HG03039 (cell line): Measurements from ENCODE around the gene RAD18.

Experiments used
- ATAC-seq: cut with Tn5 transposase; IDR thresholded peaks from one replicate; pipeline ENCODE4 v1.9.1; 2021; ENCODE audit warnings: mild to moderate bottlenecking, moderate library complexity; ENCODE audit not compliant: unreplicated experiment

RAD18 gene

DNA sequence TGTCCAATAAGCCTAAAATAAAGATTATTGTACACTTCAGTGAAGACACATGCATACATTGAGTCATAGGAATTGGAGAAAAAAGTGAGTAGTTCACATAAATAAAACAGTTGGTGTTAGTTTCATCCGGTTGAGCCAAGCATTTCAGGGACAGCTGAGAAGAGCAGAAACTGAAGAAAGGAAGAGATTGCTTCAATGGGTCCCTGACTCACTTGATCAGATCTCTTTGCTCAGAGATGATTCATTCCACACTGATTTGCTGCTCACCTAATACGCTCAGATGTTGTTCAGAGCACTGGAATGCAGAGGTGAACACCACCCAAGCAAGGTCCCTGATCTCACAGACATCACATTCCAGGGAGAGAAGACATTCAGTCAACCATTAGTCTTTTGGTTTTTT lies 93.7 kb downstream of the RAD18 start:
- ATAC-seq: no peak

DNA sequence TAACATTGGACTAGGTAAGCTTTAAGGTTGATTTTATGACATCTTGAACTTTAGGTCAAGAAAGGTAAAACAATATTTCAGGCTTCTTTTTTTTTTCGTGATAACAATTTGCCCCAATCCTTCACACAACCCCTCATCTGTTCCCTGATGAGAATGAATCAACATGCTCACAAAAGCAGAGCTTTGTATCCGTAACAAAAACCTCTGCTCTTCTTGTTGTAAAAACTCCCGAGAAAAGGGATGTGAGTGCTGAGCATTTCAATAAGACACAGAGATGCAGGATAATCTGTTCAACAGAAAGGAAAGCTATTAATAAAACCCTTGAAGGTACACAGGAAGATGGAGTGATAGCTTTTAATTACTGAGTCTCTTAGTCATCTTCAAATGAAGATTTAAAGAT lies 94.3 kb downstream of the RAD18 start:
- no peak for ATAC-seq

DNA sequence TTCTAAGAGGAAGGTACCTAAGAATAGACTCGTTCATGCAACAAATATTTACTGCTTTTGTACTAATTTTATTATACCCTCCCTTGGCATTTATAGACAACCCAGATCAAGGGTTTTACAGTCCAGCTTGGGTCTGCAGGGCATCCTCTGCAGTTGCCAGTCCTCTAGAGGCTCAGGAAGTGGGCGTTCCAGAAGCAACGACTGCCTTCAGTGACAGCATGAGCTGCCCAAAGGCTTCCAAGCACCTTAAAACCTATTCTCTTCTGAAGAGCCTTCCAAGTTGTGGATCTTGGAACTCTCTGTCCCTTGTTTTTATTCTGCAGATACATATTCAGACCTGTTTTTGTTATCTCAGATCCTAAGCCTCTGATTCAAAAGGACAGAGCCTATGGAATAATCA lies 95.6 kb downstream of the RAD18 start:
- ATAC-seq: no peak

DNA sequence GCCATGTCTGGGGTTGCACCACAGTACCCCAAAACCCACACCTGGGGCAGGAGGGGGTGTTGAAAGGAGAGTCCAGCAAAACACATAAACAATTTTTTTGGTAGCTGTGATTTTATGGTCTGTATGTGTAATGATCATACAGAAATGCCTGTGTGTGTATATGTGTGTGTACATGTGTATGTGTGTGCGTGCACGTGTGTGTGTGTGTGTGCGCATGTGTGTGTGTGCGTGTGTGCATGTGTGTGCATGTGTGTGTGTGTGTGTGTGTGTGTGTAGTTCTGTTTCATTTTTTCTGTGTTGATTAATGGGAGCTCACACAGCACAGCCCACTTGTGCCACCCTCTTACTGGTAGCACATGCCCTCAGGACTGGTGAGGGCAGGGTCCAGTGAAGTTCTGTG lies 97.6 kb downstream of the RAD18 start:
- no peak for ATAC-seq

DNA sequence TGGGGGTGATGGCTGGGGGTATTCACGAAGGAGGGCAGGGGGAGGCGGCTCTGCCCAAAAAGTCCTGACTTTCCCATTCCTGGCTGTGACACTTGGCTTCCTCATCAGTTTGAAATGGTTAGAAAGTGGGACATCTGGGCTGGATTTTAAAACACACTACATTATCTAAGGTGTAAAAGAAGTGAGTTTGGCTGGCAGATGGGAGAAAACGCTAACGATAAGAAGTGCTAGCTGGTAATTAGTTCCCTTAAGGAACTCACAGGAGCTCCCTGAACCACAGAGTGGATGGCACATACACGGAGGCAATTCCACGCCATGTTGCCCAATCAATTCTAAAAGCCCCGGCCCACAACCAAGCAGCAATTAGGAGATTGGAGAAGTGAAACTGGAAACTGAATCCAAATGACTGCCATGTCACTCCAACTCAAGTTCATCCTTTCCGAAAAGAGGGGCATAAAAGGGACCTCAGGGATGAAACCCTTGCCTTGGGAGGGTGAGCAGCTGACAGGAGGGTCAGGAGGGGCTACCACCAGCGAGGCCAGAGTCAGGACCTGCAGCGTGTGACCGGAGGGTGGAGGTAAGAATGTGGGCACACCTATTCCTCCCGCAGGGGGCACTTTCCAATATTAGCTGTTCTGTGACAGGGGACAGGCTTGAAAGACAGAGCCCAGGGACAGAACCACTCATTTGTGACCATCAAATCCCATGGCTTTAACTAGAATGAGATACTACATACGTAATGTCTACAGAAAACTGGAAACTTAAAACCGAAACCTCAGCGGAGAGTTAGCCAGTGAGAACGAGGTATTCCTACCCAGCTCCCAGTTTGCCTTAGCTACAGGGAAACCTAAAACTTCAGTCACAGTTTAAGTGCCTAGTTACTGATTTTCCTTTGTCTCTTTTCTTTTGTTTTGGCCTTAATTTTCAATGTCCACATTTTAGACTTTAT lies 98.6 kb downstream of the RAD18 start:
- ATAC-seq: no peak

DNA sequence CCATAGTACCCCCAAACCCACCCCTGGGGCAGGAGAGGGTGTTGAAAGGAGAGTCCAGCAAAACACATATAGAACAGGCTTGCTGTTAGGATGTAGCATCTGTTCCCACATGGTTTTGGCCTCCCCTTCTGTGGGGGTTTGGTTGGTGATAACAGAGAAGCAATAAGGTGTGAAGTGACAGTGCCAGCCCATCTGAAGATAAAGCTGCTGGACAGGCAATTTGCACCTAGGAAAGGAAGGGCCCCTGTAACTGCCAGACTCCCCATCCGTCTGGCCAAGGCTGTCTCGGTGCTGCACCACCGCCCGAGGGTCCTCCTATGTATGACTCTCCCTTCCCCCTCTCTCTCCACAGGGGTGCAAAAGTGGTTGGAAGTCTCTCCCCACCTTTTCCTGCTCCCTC lies 99.4 kb downstream of the RAD18 start:
- ATAC-seq: no peak

DNA sequence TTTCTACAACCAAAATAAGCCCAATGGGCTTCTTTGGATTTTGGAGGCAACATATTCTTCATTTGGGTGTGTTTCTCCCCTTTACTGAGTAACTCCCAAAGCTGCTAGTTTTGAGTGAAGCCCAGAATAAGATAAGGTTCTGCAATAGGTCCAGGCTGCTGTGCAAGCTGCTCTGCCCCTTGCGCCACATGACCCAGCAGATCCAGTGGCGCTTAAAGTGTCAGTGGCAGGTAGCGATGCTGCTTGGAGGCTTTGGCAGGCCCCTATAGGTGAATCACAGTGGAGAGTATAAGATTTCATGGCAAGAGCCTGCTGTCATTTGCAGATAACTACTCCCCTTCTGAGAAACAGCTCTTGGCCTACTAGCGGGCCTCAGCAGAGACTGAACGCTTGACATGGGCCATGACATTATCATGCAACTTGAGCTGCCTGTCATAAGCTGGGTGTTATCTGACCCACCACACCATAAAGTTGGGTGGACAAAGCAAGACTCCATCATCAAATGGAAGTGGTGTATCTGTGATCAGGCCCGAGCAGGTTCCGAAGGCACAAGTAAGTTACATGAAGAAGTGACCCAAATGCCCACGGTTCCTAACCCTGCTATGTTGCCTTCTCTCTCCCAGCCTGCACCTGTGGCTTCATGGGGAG lies 105.4 kb downstream of the RAD18 start:
- ATAC-seq: no peak

DNA sequence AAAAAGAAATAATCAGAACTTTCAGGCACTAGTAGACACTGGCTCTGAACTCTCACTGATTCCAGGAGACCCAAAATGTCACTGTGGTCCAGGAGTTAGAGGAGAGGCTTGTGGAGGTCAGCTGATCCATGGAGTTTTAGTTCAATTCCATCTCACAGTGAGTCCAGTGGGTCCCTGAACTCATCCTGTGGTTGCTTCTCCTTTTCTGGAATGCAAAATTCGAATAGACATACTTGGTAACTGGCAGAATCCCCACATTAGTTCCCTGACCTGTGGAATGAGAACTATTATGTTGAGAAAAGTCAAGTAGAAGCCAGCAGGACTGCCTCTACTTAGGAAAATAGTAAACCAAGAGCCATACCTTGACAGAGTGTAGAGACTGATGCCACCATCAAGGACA lies 106.6 kb downstream of the RAD18 start:
- ATAC-seq: no peak

DNA sequence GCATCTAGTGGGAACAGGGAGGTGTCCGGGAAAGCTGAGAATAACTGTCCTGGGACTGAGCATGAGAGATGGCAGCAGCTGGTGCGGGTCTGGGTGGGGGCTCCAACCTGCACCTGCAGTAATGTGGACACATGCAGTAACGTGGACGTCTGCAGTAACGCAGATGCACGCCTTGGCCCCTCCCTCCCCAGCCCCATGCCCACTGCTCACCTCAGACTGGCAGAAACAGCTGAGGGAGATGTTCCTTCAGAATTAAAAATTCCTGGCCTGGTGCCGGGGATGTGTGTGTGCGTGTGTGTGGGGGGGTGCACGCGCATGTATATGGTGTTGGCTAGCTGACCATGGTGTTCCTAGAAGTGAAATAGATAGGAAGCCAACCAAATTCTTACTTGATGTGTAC lies 107.2 kb downstream of the RAD18 start:
- no peak for ATAC-seq

DNA sequence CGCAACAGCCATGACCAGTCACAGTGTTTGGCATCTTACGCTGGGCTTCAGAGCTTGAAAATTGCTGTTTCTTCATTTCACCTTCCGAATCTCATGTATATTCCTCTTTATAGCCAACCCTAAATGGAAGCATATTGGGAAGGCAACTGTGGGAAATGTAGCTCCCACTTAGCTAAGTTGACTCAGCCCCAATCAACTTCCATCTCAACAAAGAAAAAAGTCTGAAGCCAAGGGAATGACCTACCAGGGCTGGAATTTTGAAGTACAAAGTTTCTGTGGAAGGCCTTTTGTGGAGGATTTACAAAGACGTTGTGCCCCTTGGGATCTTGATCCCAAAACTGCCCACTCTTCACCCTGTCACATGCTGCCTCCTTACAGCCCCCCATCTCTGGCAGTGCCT lies 108.6 kb downstream of the RAD18 start:
- no peak for ATAC-seq

DNA sequence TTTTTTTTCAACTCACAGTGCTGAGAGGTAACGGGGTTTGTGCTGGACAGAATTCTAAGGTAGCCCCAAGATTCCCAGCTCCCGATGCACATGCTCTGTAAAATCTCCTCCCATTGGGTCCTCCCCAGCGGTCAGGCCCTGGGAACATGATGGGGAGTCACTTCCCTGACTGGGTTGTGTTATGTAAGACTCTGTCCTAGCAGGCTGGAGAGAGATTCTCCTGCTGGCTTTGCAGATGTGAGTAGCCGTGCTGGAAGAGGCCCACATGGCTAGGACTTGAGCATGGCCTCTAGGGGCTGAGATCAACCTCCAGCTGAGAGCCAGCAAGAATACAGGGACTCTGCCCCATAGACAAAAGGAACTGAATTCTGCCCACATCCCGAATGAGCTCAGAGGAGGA lies 110.2 kb downstream of the RAD18 start:
- no peak for ATAC-seq

DNA sequence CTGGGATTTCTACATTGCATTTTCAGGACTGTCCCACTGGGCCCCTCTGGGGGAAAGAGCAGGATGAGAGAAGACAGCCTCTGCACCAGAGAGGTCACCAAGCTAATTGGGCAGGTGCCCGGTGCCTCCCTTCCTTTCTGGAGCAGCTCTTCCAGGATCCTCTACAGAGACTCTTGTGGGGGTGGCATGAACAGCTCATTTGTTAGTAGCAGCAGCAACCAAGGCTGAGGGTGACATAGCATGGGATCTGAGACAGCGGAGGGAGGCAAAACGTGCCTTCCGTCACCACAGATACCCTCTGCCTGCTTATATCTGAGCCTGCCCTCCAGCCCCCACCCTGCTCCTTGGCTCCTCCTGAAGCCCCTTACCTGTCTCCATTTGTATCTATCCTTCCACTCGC lies 110.8 kb downstream of the RAD18 start:
- ATAC-seq: no peak

DNA sequence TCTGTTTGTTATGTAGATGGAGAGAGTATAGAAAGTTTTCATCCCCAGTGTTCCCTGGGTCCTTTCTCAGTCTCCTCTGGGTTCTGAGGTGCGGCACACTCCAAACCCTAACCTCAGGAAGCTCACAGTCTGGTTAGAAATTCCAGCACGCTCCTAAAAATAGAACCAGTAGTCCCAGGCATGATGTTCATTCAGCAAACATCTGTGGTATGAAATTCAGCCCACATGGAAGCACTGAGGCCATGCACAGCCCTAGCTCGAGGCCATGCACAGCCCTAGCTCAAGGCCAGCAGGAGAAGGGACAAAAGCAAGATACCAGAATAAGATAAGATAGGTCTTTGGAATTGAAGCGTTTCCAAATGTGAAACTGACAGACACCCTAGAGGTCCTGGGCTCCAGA lies 111.6 kb downstream of the RAD18 start:
- no peak for ATAC-seq

DNA sequence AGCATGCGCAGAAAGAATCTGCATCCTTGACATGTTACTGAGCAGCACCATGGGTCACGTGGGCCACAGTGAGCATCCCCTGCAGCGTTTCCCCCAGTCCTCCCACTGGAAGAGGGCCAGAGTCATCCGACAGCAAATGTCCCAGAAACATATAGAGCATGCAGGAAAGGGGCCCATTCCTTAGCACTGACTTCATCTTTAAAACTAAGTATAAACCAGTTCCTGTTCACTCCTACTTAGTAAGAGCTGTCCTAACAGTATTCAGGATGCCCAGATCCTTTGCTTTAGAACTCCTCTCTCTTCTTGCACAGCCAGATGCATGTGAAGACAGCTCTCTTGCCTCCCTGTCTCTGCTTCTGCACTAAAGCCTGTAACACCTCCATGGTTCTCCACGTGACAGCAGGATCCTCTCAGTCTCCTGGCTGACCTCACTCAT lies 114.6 kb downstream of the RAD18 start:
- no peak for ATAC-seq

DNA sequence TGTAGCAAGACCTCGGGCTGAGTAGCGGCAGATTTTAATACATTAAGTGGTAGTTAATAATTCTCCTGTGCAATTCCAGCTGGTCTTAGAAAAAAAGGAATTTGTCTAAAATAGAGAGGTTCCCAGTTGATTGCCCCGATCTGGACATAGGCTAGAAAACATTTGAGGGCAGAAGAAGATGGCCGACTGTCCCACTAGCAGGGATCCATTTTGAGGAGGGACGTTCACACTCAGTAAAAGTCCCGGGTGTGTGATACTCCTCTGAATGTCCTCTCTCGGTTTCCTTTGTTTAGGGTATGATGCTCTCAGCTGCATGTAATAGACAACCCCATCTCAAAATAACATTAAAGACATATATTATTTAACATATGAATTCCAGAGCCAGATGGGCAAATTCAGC lies 116.0 kb downstream of the RAD18 start:
- ATAC-seq: no peak

DNA sequence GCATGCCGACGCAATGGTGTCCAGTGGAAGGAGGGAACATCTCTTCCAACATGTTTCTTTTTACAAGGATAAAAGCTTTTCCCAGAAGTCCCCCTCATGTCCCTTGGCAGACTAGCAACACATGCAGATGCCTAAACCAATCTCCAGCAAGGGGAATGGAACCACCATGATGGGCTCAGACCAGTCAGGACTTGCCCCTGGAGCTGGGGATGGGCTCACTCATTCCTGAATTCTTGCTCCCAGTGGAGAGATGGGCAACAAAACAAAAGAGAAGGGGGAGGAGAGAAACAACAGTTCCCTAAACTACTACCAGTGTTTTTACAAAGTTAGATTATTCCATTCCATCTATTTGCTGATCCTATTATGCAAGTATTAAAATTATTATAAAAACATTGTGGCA lies 117.1 kb downstream of the RAD18 start:
- no peak for ATAC-seq

DNA sequence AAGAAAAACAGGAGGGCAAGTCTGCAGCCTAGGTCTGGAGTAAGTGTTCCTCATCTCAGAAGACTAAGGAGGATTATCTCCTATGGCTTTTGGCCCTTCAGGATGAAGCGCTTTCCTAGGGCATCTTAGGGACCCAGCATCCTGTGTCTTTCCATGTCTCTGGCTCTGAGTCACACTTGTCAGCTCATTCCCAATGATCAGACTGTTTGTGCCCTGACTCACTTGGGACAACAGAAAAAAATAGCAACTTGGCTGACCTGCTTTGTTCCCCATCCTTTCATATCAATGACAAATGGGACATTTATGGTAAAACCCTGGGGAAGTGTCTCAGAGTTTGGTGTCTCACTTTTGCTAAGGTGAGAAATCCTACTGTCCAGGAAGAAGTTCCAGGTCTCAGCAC lies 117.6 kb downstream of the RAD18 start:
- no peak for ATAC-seq

DNA sequence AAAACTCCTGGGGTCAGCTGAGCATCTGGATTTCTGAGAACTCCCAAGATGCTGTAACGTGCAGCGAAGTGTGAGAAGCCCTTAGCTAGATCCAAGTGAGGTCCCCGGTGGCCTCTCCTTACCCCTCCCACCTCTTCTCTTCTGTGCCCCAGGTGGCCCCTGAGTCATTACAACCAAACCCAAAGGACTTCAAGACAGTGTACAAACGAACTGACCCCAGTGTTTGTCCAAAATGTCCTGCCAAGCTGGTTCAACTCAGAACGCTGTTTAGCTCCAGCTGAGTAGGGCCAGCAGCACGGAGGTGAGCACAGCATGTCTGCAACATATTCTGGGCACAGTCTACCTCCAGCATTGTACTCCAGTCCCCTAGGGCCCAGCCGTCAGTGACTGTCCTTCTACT lies 119.9 kb downstream of the RAD18 start:
- ATAC-seq: no peak

DNA sequence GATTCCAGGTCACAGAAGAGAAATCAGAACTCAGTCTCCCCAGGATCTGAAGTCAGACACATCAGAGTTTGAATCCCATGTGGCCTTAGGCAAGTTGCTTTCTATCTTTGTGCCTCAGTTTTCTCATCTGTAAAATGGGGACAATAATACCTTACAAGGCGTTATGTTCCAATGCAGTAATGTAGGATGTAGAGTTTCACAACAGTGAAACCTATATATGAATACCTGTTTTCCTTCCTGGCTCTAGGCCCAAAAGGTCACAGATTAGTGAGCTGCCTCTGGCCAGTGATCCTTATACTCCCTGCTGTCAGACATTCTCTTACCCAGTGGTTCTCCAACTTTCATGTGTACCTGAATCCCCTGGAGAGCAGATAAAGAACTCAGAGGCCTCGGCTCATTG lies 121.0 kb downstream of the RAD18 start:
- no peak for ATAC-seq

DNA sequence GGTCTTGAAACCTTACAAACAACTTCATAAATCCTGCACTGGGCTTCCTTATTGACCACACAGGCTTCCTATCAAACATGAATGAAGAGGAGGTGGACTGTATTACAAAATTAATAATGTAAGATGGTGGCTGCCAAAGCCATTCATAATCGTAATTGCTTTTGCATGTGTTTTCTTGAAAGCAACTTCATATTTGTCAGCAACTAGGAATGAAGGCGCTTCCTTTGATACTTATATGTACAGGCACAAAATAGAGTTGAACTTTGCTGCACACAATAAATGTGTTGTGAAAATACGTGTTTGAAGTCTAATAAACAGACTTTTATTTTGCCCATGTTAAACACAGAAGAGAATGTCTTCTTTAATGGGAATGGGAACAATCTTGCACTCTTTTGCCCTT lies 121.8 kb downstream of the RAD18 start:
- ATAC-seq: no peak

DNA sequence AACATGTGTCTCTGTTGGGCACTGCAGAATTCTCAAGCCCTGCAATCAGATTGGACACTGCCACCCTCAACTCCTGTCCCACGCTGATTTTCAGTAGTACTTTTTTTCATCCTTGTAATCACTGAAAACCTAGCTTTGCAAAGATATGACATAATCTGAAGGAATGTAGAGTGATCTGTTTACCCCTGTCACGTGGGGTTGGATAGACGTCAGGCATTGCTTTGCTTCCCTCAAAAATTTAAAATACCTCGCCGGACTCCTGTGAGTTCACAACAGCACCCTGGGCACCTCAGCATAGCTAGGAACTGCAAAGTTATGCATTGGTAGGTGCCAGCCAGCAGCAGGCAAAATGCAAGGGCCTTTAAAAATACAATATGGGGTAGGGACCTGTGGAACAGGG lies 122.7 kb downstream of the RAD18 start:
- ATAC-seq: no peak

DNA sequence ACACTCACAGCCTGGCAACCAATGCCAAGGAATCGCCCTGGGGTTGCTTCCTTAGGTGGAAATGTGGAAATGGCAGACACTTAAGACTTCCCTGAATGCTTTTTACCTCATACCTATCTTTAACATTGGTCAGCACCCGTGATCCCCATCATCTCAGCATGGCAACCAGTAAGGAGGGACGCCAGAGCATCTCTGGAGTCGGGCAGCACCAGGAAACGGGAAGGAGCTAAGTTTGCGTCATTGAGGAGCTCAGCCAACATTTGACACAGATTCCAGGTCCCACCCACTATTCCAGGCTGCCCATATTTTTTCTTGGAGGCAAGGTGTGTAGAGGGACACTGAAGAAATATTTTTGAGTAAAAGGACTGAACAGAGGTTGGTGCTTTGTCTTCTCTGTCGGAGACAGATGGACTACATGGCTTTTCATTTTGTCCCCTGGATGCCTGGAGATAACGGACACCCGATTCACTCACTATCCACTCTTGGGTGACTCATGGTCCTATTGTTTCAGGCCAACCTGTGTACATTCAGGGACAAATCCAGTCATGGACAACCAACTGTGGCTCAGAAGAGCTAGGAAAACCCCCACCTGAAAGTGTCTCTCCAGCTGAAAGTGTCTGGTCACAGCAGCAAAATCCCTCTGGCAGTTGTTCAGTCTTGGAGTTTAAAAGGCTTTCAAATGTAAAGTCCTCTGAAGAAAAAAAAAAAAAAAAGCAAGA lies 123.5 kb downstream of the RAD18 start:
- ATAC-seq: no peak
